BLaER1 treated with 17β-estradiol and CSF1 and Interleukin-3, amounts not matched to agents 10 nM and 100 nM (cell line): ENCODE data around the gene CEP112.

ENCODE experiments used
- H3K27ac ChIP-seq, 11 experiments: shearing (Covaris generic); formaldehyde crosslinking; 2 replicates each; pipeline ENCODE4 v1.8.1; 2022
- H3K27me3 ChIP-seq, 11 experiments: shearing (Covaris generic); formaldehyde crosslinking; 2 replicates each; pipeline ENCODE4 v1.8.1; 2022
- H3K36me3 ChIP-seq, 11 experiments: shearing (Covaris generic); formaldehyde crosslinking; 2 replicates each; pipeline ENCODE4 v1.8.1; 2022
- H3K4me1 ChIP-seq, 10 experiments: shearing (Covaris generic); formaldehyde crosslinking; 2 replicates each; pipeline ENCODE4 v1.8.1; 2022
- H3K4me2 ChIP-seq, 11 experiments: shearing (Covaris generic); formaldehyde crosslinking; 2 replicates each; pipeline ENCODE4 v1.8.1; 2022
- H3K4me3 ChIP-seq, 10 experiments: shearing (Covaris generic); formaldehyde crosslinking; 2 replicates each; pipeline ENCODE4 v1.8.1; 2022
- H3K9ac ChIP-seq, 11 experiments: shearing (Covaris generic); formaldehyde crosslinking; 2 replicates each; pipeline ENCODE4 v1.8.1; 2022
- H3K9me3 ChIP-seq, 11 experiments: shearing (Covaris generic); formaldehyde crosslinking; replicated peaks in 1 of 11; 2 replicates each; pipeline ENCODE4 v1.8.1; 2022
- H4K20me1 ChIP-seq, 11 experiments: shearing (Covaris generic); formaldehyde crosslinking; 2 replicates each; pipeline ENCODE4 v1.8.1; 2022
- Cebpa-rat ChIP-seq, 11 experiments: shearing (Covaris generic); IDR thresholded peaks; 2 replicates each; pipeline ENCODE4 v1.8.1; 2022

The CEP112 gene

GRCh38 chr17:66123163-66123562 is 68.8 kb downstream of the CEP112 start:
- Histone ChIP-seq H3K36me3 (peaks cover 0 to 12% (median 5%) of the 10 kb centered on the region in 11 experiments; a peak in 9 of 22 replicates), H3K4me1 (no peaks in the 10 kb centered on the region), H3K9me3 (peaks cover 0 to 6% (median 0%) of the 10 kb centered on the region in 11 experiments; a peak in 2 of 22 replicates), H3K9ac (no peak overlapping the region), H3K27me3 (no peaks in the 10 kb centered on the region), H3K4me2 (no peak overlapping the region), H4K20me1 (no peaks in the 10 kb centered on the region), H3K4me3 (no peak overlapping the region), H3K27ac (no peak overlapping the region)
- no peak for TF ChIP-seq Cebpa-rat (IDR thresholded peaks at IDR 0.05)

GRCh38 chr17:66115246-66115645 is 76.7 kb downstream of the CEP112 start:
- no peaks in the 10 kb centered on the region for H3K27me3 ChIP-seq
- no peak overlapping the region for H3K27ac ChIP-seq
- H3K4me2 ChIP-seq: no peak overlapping the region
- no peak overlapping the region for H3K4me3 ChIP-seq
- H3K36me3 ChIP-seq: peaks cover 0 to 3% (median 0%) of the 10 kb centered on the region in 11 experiments; a peak in 1 of 22 replicates
- H3K4me1 ChIP-seq: no peaks in the 10 kb centered on the region
- no peak for TF ChIP-seq Cebpa-rat (IDR thresholded peaks at IDR 0.05)
- H3K9me3 ChIP-seq: peaks cover 6 to 24% (median 15%) of the 10 kb centered on the region in 11 experiments; a peak in 19 of 22 replicates
- H4K20me1 ChIP-seq: no peaks in the 10 kb centered on the region
- H3K9ac ChIP-seq: no peak overlapping the region

GRCh38 chr17:66114609-66115008 is 77.3 kb downstream of the CEP112 start:
- peaks cover 6 to 28% (median 14%) of the 10 kb centered on the region in 11 experiments; a peak in 19 of 22 replicates for H3K9me3 ChIP-seq
- no peak overlapping the region for H3K9ac ChIP-seq
- no peak overlapping the region for H3K4me3 ChIP-seq
- no peaks in the 10 kb centered on the region for H3K4me1 ChIP-seq
- H3K27ac ChIP-seq: no peak overlapping the region
- H3K27me3 ChIP-seq: no peaks in the 10 kb centered on the region
- no peak overlapping the region for H3K4me2 ChIP-seq
- TF ChIP-seq Cebpa-rat (IDR thresholded peaks at IDR 0.05): no peak
- no peaks in the 10 kb centered on the region for H4K20me1 ChIP-seq
- H3K36me3 ChIP-seq: peaks cover 0 to 3% (median 0%) of the 10 kb centered on the region in 11 experiments; a peak in 1 of 22 replicates

DNA sequence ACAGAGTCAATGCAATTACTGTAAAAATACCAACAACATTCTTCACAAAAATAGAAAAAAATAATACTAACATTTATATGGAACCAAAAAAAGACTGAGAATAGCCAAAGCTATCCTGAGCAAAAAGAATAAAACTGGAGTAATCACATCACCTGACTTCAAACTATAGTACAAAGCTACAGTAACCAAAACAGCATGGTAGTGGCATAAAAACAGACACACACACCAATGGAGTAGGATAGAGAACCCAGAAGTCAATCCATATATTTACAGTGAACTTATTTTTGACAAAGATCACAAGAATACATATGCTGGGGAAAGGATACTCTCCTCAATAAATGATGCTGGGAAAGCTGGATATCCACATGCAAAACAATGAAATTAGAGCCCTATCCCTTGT is 84.2 kb downstream of the CEP112 start:
- Histone ChIP-seq H3K27ac (no peak overlapping the region), H3K36me3 (peaks cover 0 to 14% (median 6%) of the 10 kb centered on the region in 11 experiments; a peak in 7 of 22 replicates), H3K9ac (no peak overlapping the region), H4K20me1 (no peaks in the 10 kb centered on the region), H3K4me2 (no peak overlapping the region), H3K27me3 (no peaks in the 10 kb centered on the region), H3K4me1 (no peaks in the 10 kb centered on the region), H3K4me3 (no peak overlapping the region), H3K9me3 (peaks cover 8 to 18% (median 15%) of the 10 kb centered on the region in 11 experiments)
- TF ChIP-seq Cebpa-rat (IDR thresholded peaks at IDR 0.05): no peak

- no peaks in the 10 kb centered on the region for H3K27me3 ChIP-seq
- H3K4me3 ChIP-seq: no peak overlapping the region
- no peaks in the 10 kb centered on the region for H4K20me1 ChIP-seq
- no peak overlapping the region for H3K9ac ChIP-seq
- H3K9me3 ChIP-seq: peaks cover 0 to 9% (median 0%) of the 10 kb centered on the region in 11 experiments; a peak in 2 of 22 replicates
- H3K27ac ChIP-seq: no peak overlapping the region
- no peaks in the 10 kb centered on the region for H3K4me1 ChIP-seq
- TF ChIP-seq Cebpa-rat (IDR thresholded peaks at IDR 0.05): no peak
- H3K4me2 ChIP-seq: no peak overlapping the region
- H3K36me3 ChIP-seq: peaks cover 0 to 11% (median 0%) of the 10 kb centered on the region in 11 experiments; a peak in 5 of 22 replicates
Observed at GRCh38 chr17:66098040-66098439, 93.9 kb downstream of the CEP112 start.

GRCh38 chr17:66094727-66095126 is 97.2 kb downstream of the CEP112 start:
- no peak overlapping the region for H3K4me3 ChIP-seq
- H4K20me1 ChIP-seq: no peaks in the 10 kb centered on the region
- peaks cover 0 to 3% (median 2%) of the 10 kb centered on the region in 11 experiments; a peak in 8 of 22 replicates for H3K9me3 ChIP-seq
- no peak for TF ChIP-seq Cebpa-rat (IDR thresholded peaks at IDR 0.05)
- no peak overlapping the region for H3K27ac ChIP-seq
- H3K4me2 ChIP-seq: no peak overlapping the region
- H3K27me3 ChIP-seq: no peaks in the 10 kb centered on the region
- peaks cover 0 to 11% (median 0%) of the 10 kb centered on the region in 11 experiments; a peak in 5 of 22 replicates for H3K36me3 ChIP-seq
- no peak overlapping the region for H3K9ac ChIP-seq
- H3K4me1 ChIP-seq: no peaks in the 10 kb centered on the region

DNA sequence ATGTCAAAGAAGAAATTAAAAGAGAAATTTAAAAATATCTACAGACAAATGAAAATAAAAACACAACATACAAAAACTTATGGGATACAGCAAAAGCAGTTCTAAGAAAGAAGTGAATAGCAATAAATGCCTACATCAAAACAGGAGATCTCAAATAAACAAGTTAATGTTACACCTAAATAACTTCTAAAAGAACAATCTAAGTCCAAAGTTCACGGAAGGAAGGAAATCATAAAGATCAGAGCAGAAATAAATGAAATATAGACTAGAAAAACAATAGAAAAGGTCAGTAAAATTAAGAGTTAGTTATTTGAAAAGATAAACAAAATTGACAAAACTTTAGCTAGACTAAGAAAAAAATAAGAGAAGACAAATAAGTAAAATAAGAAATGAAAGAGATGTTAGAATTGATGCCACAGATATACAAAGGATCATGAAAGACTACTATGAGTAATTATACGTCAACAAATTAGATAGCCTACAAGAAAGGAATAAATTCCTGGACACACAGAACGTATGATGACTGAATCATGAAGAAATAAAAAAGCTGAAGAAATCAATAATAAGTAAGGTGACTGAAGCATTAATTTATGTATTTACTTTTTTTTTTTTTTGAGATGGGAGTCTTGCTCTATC is 100.4 kb downstream of the CEP112 start:
- Histone ChIP-seq H3K4me3 (no peak overlapping the region), H3K9me3 (peaks cover 5 to 16% (median 13%) of the 10 kb centered on the region in 11 experiments; a peak in 17 of 22 replicates), H3K27ac (no peak overlapping the region), H3K27me3 (no peaks in the 10 kb centered on the region), H4K20me1 (no peaks in the 10 kb centered on the region), H3K36me3 (peaks cover 0 to 19% (median 0%) of the 10 kb centered on the region in 11 experiments; a peak in 8 of 22 replicates), H3K4me1 (no peaks in the 10 kb centered on the region), H3K4me2 (no peak overlapping the region), H3K9ac (no peak overlapping the region)
- no peak for TF ChIP-seq Cebpa-rat (IDR thresholded peaks at IDR 0.05)

DNA sequence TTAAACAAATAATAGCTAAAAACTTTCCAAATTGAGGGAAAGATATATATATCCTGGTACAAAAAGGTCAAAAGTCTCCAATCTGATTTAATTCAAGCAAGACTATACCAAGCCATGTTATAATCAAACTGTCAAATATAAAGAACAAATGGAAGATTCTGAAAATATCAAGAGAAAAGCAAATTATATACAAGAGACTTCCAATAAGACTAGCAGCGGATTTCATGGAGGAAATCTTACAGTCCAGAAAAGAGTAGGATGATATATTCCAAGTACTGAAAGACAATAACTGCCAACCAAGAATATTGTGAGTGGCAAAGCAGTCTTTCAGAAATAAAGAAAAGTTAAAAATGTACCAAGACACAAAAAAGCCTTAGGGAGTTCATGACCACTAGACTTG is 102.2 kb downstream of the CEP112 start:
- H3K9ac ChIP-seq: no peak overlapping the region
- H3K9me3 ChIP-seq: peaks cover 5 to 16% (median 13%) of the 10 kb centered on the region in 11 experiments; a peak in 17 of 22 replicates
- TF ChIP-seq Cebpa-rat (IDR thresholded peaks at IDR 0.05): no peak
- no peak overlapping the region for H3K4me2 ChIP-seq
- H3K27me3 ChIP-seq: no peaks in the 10 kb centered on the region
- no peak overlapping the region for H3K4me3 ChIP-seq
- H4K20me1 ChIP-seq: no peaks in the 10 kb centered on the region
- no peak overlapping the region for H3K27ac ChIP-seq
- peaks cover 0 to 9% (median 2%) of the 10 kb centered on the region in 11 experiments; a peak in 6 of 22 replicates for H3K36me3 ChIP-seq
- H3K4me1 ChIP-seq: no peaks in the 10 kb centered on the region

DNA sequence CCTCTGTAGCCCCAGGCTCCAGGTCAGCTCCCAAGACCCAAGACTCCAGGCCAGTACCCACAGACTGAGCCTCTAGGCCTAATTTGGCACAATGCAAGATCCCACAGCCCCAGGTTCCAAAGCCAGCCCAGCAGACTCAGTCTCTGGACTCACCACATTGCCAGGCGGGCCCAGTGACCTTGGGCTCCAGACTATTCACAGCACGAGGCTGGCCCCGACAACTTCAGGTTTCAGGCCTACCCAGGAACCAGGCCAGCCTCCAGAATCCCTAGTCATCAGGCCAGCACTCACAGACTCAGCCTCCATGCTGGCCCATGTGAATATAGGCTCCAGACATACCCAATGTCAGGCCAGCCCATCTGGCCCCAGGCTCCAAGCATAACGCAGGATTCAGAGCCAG is 103.8 kb downstream of the CEP112 start:
- peaks cover 0 to 9% (median 0%) of the 10 kb centered on the region in 11 experiments; a peak in 4 of 22 replicates for H3K36me3 ChIP-seq
- peaks cover 5 to 20% (median 14%) of the 10 kb centered on the region in 11 experiments; a peak in 18 of 22 replicates for H3K9me3 ChIP-seq
- no peak overlapping the region for H3K4me3 ChIP-seq
- no peak overlapping the region for H3K27ac ChIP-seq
- no peaks in the 10 kb centered on the region for H4K20me1 ChIP-seq
- no peak for TF ChIP-seq Cebpa-rat (IDR thresholded peaks at IDR 0.05)
- H3K4me2 ChIP-seq: no peak overlapping the region
- H3K27me3 ChIP-seq: no peaks in the 10 kb centered on the region
- no peak overlapping the region for H3K9ac ChIP-seq
- no peaks in the 10 kb centered on the region for H3K4me1 ChIP-seq
